ENCODE data around the gene TMEM198. TPM values are rescaled to one million over a fixed set of nuclear protein-coding genes. Genes with fewer than 3 reads are reported as not detected.

Gene TMEM198, protein sequence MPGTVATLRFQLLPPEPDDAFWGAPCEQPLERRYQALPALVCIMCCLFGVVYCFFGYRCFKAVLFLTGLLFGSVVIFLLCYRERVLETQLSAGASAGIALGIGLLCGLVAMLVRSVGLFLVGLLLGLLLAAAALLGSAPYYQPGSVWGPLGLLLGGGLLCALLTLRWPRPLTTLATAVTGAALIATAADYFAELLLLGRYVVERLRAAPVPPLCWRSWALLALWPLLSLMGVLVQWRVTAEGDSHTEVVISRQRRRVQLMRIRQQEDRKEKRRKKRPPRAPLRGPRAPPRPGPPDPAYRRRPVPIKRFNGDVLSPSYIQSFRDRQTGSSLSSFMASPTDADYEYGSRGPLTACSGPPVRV
- 0.03 and 0.37 TPM in 2 replicates for total RNA-seq (2014; rRNA removed; shearing (Covaris generic))

DNA sequence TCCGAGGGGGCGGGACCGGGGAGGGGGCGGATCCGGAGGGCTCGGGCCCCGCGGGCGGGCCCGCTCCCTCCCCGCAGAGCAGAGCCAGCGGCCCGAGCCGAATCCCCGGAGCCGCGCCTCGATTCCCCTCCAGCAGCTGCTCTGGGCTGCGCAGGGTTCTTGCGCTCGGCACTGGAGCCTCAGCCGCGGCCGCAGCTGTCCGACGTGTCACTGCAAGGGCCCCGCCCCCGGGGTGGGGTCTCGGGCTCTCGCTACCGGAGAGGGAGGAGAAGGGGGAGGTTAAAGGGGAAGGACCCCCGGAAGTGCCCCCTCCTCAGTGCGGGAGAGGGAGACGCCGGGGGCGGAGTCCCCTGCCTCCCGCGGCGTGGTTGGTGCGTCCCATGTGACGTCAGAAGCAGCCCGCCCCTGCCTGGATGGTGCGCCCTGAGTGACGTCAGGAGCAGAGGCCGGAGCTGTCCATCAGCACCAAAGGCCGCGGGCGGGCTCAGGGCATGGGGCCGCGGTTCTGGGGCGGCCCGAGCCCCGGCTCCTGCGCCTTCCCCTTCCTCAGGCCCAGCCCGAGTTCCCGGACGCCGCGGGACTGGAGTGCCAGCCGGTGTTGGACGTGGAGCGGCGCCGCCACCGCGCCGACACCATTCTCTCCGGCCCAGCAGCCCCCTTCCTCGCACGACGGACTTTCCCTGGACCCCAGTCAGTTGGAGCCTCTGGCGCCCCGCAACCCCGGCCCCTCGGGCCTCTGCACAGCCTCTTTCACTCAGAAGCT is at the start of gene TMEM198, which contains the start of gene CHPF:
TSS of gene TMEM198 (plus strand) at position 433 of the 763 bp plus-strand sequence. CDS start 700 bp downstream, outside the sequence.
TSS of gene CHPF (minus strand) at position 214 of the 763 bp plus-strand sequence. CDS start 271 bp downstream, outside the sequence.
- DNase-seq (ENCODE audit: low read depth in 1 of 2, low spot score in 2 of 2), result peak; percentile 99
- Histone ChIP-seq H3K36me3 (peaks cover 30% of the 10 kb centered on the region), H3K4me3 (peak within 1 kb of the TSS; percentile 66), H3K27ac (no peak within 1 kb of the TSS; the same call in 1 of the 2 replicates), H3K27me3 (replicated peaks) (no peaks in the 10 kb centered on the region), H3K4me1 (replicated peaks) (peaks cover 4% of the 10 kb centered on the region), H3K9me3 (replicated peaks) (no peaks in the 10 kb centered on the region)

DNA sequence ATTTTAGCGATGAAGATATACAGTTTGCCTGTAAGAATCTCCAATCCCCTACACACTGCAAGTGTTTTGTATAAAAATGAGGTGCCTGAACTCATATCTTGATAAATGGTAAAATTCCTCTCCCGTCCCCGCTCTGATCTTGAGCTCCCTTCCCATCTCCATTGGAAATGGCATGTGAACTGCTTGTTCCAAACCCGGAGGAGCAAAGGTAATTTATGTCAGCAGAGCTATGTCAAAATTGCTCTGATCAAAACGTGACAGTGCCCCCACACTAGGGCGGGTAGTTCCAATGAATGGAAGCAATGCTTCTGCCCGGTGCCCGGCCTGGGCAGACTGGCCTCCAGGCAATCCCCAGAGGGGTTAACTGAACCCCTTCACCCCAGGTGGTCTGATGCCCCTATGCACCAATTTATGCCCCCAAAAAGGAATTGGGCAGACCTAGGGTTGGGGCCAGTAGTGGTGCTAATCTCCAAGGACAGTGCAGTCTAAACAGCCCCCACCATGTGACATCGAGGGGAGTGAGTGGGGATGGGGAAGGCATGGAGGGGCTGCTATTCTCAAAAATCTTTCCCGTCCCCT is 48.8 kb upstream of the TMEM198 start:
- DNase-seq (ENCODE audit: low read depth in 1 of 2, low spot score in 2 of 2), result no peak

DNA sequence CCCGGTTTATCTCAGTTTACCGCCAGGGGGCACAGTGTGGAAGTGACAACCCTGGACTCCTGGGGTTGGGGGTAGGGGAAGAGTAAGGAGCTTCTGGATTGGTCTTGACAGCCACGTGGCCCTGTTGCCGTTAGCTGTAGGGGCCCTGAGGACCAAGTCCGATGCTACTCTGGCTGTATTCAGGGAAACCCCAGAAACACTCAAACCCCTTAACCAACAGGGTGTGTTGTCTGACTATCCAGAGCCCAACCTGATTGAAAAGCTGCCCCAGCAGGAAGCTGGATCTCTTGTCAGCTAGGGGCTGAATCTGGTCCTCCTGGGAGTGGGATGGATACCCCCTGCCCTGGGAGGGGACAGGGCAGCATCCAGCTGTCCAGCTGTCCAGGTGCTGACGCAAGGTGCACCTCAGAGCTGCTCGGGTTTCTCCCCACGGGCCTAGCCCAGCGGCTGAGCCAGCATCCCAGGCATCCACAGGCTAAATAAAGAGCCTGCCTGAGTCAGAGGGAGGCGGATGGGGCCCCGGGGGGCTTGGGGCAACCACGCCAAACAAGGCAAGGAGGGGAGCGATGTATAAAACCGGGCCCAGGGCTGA is 48.2 kb upstream of the TMEM198 start:
- Histone ChIP-seq H3K9me3 (replicated peaks) (no peaks in the 10 kb centered on the region), H3K4me3 (no peak overlapping the region), H3K36me3 (no peaks in the 10 kb centered on the region), H3K27me3 (replicated peaks) (no peaks in the 10 kb centered on the region), H3K27ac (no peak overlapping the region), H3K4me1 (replicated peaks) (peaks cover 27% of the 10 kb centered on the region)
- DNase-seq (ENCODE audit: low read depth in 1 of 2, low spot score in 2 of 2), result peak; percentile 45 to 77

More for the DNA sequence above, 48.8 kb upstream of the TMEM198 start:
- no peaks in the 10 kb centered on the region for H3K36me3 ChIP-seq
- H3K9me3 ChIP-seq (replicated peaks), result no peaks in the 10 kb centered on the region
- peaks cover 26% of the 10 kb centered on the region for H3K4me1 ChIP-seq (replicated peaks)
- no peak overlapping the region for H3K27ac ChIP-seq
- no peaks in the 10 kb centered on the region for H3K27me3 ChIP-seq (replicated peaks)
- no peak overlapping the region for H3K4me3 ChIP-seq

DNA sequence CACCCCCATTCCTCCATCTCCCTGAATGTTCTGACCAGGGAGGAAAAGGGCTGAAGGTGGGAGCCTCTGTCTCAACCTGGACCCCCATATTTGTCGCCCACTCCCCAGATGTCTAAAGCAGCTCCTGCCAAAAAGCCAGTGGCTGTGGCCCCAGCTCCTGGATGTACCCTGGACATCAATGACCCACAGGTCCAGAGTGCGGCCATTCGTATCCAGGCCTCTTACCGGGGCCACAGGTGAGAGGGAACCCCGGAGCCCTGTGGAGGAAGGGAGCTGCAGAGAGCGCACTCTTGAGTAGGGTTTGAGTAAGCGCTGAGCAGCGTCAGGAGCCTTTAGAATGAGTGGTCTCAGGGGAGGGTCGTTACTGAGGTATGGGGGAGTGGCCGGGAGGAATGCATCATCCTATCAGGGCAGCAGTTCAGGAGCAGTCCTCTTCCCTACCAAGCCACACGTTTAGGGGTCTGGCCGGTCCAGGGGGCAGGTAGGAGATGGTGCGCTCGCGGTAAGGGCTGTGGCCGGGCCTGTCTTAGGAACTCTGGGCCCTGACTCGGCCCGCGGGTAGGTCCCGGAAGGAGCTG is 47.5 kb upstream of the TMEM198 start:
- H3K4me1 ChIP-seq (replicated peaks), result peaks cover 27% of the 10 kb centered on the region
- no peak overlapping the region for H3K27ac ChIP-seq
- H3K4me3 ChIP-seq, result no peak overlapping the region
- H3K9me3 ChIP-seq (replicated peaks), result no peaks in the 10 kb centered on the region
- DNase-seq (ENCODE audit: low read depth in 1 of 2, low spot score in 2 of 2), result no peak
- H3K36me3 ChIP-seq, result no peaks in the 10 kb centered on the region
- no peaks in the 10 kb centered on the region for H3K27me3 ChIP-seq (replicated peaks)

DNA sequence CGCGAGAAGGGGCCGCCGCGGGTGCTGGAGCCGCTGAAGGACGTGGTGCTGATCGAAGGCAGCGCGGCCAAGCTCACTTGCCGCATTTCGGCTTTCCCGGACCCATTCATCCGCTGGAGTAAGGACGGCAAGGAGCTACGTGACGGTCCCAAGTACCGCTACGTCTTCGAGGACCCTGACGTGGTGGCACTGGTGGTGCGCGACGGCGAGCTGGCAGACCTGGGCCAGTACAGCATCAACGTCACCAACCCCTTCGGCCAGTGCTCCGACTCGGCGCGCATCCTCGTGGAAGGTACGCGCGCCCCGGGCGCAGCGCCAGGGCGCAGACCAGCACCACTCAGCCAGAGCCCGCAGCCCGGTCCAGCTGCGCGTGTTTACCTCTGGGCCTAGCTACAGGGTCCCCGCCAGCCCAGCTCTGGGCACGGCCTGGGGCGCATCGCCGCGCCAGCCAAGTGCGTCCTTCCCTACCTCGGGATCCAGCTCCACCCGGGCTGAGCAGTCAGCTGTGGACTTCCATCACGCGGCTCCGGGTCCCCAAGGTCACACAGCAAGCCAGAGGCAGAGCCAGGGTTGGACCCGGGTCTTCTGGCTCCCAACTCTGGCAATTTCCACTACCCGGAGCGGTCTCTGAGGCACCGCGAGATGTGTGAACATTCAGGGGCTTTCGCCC is 46.9 kb upstream of the TMEM198 start:
- Histone ChIP-seq H3K36me3 (peaks cover under 1% of the 10 kb centered on the region; the same call in 1 of the 2 replicates), H3K9me3 (replicated peaks) (no peaks in the 10 kb centered on the region), H3K4me1 (replicated peaks) (peaks cover 27% of the 10 kb centered on the region), H3K27ac (no peak overlapping the region), H3K4me3 (no peak overlapping the region), H3K27me3 (replicated peaks) (no peaks in the 10 kb centered on the region)
- no peak for DNase-seq (ENCODE audit: low read depth in 1 of 2, low spot score in 2 of 2)

DNA sequence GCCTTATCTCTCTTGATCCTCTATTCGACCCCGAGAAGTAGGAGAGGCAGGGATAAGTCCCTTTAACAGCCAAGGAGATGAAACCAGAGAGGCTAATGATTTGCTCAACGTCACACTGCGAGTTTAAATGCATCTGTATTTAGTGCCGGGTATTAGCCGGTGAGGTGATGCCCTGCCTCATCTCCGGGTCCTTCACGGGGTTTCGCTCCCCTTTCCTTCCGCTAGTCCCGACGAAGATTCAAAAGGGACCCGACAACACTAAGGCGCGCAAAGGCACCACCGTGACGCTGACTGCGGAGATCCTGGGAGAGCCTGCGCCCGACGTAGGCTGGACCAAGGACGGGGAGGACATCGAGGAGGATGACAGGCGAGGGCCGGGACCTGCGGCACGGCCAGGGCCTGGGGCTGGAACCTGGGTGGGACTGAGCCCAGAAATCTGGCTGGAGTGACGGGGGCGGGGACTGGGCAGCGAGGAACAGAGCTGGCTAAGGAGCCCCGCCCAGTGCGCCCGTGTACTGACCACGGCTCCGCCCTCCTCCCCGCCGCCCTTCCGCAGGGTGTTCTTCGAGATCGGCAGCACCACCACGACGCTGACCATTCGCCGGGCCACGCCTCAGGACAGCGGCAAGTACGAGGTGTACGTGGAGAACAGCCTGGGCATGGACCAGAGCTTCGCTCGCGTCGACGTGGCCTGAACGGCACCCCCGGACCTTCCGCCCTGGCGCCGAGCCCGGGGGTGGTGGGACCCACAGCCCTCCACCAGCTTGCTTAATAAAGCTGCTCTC is 46.1 kb upstream of the TMEM198 start:
- H3K27me3 ChIP-seq (replicated peaks), result no peaks in the 10 kb centered on the region
- peak; percentile 81 to 91 for DNase-seq (ENCODE audit: low read depth in 1 of 2, low spot score in 2 of 2)
- no peaks in the 10 kb centered on the region for H3K9me3 ChIP-seq (replicated peaks)
- H3K36me3 ChIP-seq, result peaks cover 3% of the 10 kb centered on the region; the same call in 1 of the 2 replicates
- H3K27ac ChIP-seq, result peak overlapping the region; percentile 36
- peak overlapping the region; percentile 50 for H3K4me3 ChIP-seq
- peaks cover 27% of the 10 kb centered on the region for H3K4me1 ChIP-seq (replicated peaks)

DNA sequence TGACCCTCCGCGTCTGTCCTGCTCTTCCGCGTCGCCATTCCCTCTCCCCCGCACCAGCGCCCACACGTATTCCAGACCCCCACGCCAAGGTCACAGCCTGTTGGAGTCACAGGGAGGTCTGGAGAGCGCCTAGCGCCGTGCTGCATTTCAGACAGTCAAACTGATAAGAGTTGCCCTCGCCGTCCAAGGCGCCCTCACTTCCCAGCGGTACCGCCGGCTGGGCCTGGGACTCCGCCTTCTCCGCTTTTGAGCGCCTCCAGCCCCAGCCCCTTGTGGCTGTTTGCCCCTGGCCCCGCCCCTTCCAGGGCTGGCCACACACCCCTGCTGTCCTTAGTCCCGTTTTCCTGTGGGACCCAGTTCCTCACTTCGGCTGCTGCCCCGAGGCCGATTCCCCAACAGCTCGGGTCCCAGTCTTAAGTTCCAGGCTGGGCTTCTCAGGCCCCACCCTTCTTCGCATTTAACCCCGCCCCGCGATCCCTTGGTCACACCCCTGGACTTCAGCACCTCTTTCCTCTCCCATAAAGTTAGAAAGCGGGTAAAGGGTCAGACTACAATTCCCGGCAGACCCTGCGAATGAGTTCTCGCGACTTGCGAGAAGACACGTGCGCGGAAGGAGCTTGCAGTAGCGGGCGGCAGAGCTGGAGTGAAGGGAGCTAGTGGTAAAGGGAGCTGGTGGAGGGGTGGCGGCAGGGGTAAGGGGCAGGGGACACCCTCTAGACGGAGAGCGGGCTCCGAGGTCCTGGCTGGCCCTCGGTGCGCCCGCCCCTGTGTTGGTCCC is 45.4 kb upstream of the TMEM198 start, which contains the start of gene GMPPA:
TSS of gene GMPPA (plus strand) at position 612 of the 778 bp plus-strand sequence. CDS start 1,085 bp downstream, outside the sequence.
- Histone ChIP-seq H3K4me3 (peak within 1 kb of the TSS; percentile 50), H3K36me3 (peaks cover 3% of the 10 kb centered on the region; the same call in 1 of the 2 replicates), H3K9me3 (replicated peaks) (no peaks in the 10 kb centered on the region), H3K27ac (peak within 1 kb of the TSS; percentile 42), H3K27me3 (replicated peaks) (no peaks in the 10 kb centered on the region), H3K4me1 (replicated peaks) (peaks cover 27% of the 10 kb centered on the region)
- DNase-seq (ENCODE audit: low read depth in 1 of 2, low spot score in 2 of 2), result peak; percentile 97 to 98

DNA sequence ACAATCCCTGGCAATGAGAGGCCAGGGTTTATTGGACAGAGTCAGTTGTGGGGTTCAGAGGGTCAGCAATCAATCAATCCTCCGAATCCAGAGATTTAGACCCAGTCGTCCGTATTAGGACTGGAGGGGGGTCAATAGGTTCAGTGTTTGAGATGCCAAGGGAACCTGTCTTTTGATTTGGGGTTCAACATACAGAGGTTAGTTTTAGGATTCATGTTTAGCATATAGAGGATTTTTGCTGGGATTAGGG is 44.8 kb upstream of the TMEM198 start:
- DNase-seq (ENCODE audit: low read depth in 1 of 2, low spot score in 2 of 2), result no peak
- peak overlapping the region; percentile 50 for H3K4me3 ChIP-seq
- H3K27ac ChIP-seq, result peak overlapping the region; percentile 42
- peaks cover 27% of the 10 kb centered on the region for H3K4me1 ChIP-seq (replicated peaks)
- no peaks in the 10 kb centered on the region for H3K27me3 ChIP-seq (replicated peaks)
- no peaks in the 10 kb centered on the region for H3K9me3 ChIP-seq (replicated peaks)
- H3K36me3 ChIP-seq, result peaks cover 5% of the 10 kb centered on the region; the same call in 1 of the 2 replicates

DNA sequence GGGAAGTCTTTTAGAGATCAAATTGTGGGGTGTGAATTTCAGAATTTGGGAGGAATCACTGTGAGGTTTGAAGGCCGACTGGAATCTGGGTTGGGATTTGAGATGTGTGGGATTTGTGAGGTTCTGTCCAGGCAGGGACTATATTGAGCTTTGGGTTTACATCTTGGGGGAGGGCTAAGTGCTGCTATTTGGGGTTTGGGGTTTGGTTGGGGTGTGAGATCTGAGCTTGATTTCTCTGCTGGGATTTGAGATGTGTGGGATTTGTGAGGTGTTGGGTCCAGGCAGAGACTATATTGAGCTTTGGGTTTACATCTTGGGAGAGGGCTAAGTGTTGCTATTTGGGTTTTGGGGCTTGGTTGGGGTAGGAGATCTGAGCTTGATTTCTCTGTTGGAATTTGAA is 44.3 kb upstream of the TMEM198 start:
- Histone ChIP-seq H3K27me3 (replicated peaks) (no peaks in the 10 kb centered on the region), H3K9me3 (replicated peaks) (no peaks in the 10 kb centered on the region), H3K36me3 (peaks cover 8% of the 10 kb centered on the region), H3K4me1 (replicated peaks) (peaks cover 27% of the 10 kb centered on the region), H3K4me3 (peak overlapping the region; percentile 50), H3K27ac (peak overlapping the region; percentile 42; the same call in 1 of the 2 replicates)
- no peak for DNase-seq (ENCODE audit: low read depth in 1 of 2, low spot score in 2 of 2)

DNA sequence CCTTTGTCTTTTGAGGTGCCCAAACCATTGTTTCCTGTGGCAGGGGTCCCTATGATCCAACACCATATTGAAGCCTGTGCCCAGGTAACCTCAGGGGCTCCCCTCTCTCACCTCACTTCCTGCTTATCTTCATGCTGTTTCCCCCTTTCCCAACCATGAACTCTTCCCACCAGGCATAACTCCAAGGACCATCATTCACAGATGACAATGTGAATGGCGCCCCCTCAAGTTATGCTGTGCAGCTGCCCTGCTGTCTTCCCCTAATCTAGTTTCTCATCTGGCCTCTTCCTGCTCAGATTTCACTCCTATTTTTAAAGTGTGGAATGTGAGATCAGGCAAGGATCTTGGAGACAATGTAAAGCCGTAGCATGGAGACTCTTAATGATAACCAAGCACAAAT is 43.7 kb upstream of the TMEM198 start:
- H3K27ac ChIP-seq, result no peak overlapping the region
- peaks cover 10% of the 10 kb centered on the region for H3K36me3 ChIP-seq
- no peak overlapping the region for H3K4me3 ChIP-seq
- no peaks in the 10 kb centered on the region for H3K9me3 ChIP-seq (replicated peaks)
- H3K4me1 ChIP-seq (replicated peaks), result peaks cover 27% of the 10 kb centered on the region
- no peaks in the 10 kb centered on the region for H3K27me3 ChIP-seq (replicated peaks)
- no peak for DNase-seq (ENCODE audit: low read depth in 1 of 2, low spot score in 2 of 2)

DNA sequence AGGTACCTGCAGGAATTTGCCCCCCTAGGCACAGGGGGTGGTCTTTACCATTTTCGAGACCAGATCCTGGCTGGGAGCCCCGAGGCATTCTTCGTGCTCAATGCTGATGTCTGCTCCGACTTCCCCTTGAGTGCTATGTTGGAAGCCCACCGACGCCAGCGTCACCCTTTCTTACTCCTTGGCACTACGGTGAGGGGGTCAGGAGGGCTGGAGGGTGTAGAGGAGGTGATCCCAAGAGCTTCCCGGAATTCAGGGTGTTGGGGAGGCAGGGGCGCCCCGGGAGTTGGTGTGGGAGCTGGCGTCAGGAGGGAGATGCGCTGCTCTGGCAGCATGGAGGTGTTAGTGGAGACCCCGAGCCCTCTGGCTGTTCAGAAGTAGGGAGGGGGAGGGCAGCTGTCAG is 42.0 kb upstream of the TMEM198 start:
- Histone ChIP-seq H3K9me3 (replicated peaks) (no peaks in the 10 kb centered on the region), H3K27ac (no peak overlapping the region), H3K4me1 (replicated peaks) (peaks cover 22% of the 10 kb centered on the region), H3K36me3 (peaks cover 10% of the 10 kb centered on the region), H3K27me3 (replicated peaks) (no peaks in the 10 kb centered on the region), H3K4me3 (no peak overlapping the region)
- no peak for DNase-seq (ENCODE audit: low read depth in 1 of 2, low spot score in 2 of 2)

DNA sequence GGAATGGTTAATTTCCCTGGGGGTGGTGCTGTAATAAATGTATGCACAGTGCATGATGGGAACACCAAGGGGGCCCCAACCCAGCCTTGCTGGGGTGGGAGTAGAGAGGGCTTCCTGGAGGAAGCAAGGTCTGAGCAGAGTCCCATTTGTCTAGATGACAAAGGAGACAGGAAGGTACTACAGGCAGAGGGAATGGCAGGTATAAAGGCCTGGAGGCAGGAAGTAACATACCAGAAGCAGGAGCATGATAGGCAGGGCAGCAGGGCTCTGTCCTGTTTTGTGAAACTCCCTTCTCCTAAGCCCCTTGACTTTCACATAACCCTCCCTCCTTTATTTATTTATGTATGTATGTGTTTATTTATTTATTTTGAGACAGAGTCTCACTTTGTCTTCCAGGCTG is 41.2 kb upstream of the TMEM198 start:
- H3K36me3 ChIP-seq, result peaks cover 10% of the 10 kb centered on the region
- no peak for DNase-seq (ENCODE audit: low read depth in 1 of 2, low spot score in 2 of 2)
- peaks cover 17% of the 10 kb centered on the region for H3K4me1 ChIP-seq (replicated peaks)
- no peak overlapping the region for H3K27ac ChIP-seq
- H3K27me3 ChIP-seq (replicated peaks), result no peaks in the 10 kb centered on the region
- no peaks in the 10 kb centered on the region for H3K9me3 ChIP-seq (replicated peaks)
- no peak overlapping the region for H3K4me3 ChIP-seq
